ENCODE results near the gene FAM83D. TPM values are rescaled to one million over a fixed set of nuclear protein-coding genes. Genes with fewer than 3 reads are reported as not detected.

FAM83D gene
- polyA plus RNA-seq, 2 of the 4 experiments (the other 2 are of a cell fraction), result 57.1 to 58.3 TPM

- no peaks in the 10 kb centered on the region for H3K9me3 ChIP-seq
- peaks cover 10% of the 10 kb centered on the region; the same call in 2 of the 3 replicates for H3K4me1 ChIP-seq
- no peak overlapping the region for H3K4me3 ChIP-seq
- DNase-seq (ENCODE audit: low read depth in 1 of 2, low spot score in 1 of 2), result no peak
- CTCF ChIA-PET, result interaction anchor here (0.9 to 1.4 kb wide), 3 partner anchors 9 to 235 kb away, joined by 3 read pairs; no protein-coding TSS in a partner anchor
- POLR2A ChIA-PET, result no interaction called here
- no peak overlapping the region for H3K4me2 ChIP-seq
- ATAC-seq, result no peak
- FAIRE-seq, result no peak
- no peak overlapping the region for H3K27ac ChIP-seq
- WGBS (ENCODE audit: missing lambda C conversion rate), result 81% methylated on average over 2 of the region's 2 CpGs
- TF ChIP-seq ELK1 (IDR thresholded peaks at IDR 0.05; ENCODE audit: low read depth, low read length), result no peak
- TF ChIP-seq ZFP36 (IDR thresholded peaks at IDR 0.05; ENCODE audit: borderline replicate concordance, partially characterized antibody), result no peak
- no peak for TF ChIP-seq KDM1A (IDR thresholded peaks at IDR 0.05; ENCODE audit: low read depth)
- no peak for TF ChIP-seq NPAS2 (CRISPR knock-in tag; IDR thresholded peaks at IDR 0.05; ENCODE audit: borderline replicate concordance)
- TF ChIP-seq, protein P1, sequence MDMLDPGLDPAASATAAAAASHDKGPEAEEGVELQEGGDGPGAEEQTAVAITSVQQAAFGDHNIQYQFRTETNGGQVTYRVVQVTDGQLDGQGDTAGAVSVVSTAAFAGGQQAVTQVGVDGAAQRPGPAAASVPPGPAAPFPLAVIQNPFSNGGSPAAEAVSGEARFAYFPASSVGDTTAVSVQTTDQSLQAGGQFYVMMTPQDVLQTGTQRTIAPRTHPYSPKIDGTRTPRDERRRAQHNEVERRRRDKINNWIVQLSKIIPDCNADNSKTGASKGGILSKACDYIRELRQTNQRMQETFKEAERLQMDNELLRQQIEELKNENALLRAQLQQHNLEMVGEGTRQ (IDR thresholded peaks at IDR 0.05), result no peak
- TF ChIP-seq TP53 (CRISPR knock-in tag; IDR thresholded peaks at IDR 0.05), result no peak
- TF ChIP-seq, protein P2, sequence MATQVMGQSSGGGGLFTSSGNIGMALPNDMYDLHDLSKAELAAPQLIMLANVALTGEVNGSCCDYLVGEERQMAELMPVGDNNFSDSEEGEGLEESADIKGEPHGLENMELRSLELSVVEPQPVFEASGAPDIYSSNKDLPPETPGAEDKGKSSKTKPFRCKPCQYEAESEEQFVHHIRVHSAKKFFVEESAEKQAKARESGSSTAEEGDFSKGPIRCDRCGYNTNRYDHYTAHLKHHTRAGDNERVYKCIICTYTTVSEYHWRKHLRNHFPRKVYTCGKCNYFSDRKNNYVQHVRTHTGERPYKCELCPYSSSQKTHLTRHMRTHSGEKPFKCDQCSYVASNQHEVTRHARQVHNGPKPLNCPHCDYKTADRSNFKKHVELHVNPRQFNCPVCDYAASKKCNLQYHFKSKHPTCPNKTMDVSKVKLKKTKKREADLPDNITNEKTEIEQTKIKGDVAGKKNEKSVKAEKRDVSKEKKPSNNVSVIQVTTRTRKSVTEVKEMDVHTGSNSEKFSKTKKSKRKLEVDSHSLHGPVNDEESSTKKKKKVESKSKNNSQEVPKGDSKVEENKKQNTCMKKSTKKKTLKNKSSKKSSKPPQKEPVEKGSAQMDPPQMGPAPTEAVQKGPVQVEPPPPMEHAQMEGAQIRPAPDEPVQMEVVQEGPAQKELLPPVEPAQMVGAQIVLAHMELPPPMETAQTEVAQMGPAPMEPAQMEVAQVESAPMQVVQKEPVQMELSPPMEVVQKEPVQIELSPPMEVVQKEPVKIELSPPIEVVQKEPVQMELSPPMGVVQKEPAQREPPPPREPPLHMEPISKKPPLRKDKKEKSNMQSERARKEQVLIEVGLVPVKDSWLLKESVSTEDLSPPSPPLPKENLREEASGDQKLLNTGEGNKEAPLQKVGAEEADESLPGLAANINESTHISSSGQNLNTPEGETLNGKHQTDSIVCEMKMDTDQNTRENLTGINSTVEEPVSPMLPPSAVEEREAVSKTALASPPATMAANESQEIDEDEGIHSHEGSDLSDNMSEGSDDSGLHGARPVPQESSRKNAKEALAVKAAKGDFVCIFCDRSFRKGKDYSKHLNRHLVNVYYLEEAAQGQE (IDR thresholded peaks at IDR 0.05), result no peak
These were observed 60.4 kb downstream of the FAM83D start for GRCh38 chr20:38986663-38987062.

DNA sequence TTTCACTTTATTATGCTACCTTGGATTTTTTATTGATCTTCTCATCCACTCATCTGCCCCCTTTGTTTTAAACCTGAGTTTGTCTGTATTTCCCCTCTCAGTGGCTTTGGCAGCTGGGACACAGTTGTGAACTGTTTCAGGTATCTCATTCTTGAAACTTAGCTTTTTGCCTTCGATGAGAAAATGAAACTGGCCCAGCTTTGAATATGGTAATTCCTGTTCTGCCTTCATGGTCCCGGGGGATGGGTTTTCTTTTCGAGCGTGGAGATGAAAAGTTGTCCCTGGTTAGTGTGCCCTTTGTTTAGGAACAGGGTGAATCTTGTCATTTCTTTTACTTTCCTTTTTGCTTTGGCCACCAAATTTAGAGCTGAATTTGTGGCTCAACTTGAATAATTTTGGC is 61.6 kb downstream of the FAM83D start:
- ATAC-seq, result no peak
- no peak for FAIRE-seq
- H3K27ac ChIP-seq, result no peak overlapping the region
- ChIA-PET POLR2A (no interaction called here), CTCF (interaction anchor here (0.6 to 1.8 kb wide), 2 partner anchors 9 to 1985 kb away, joined by 4 to 6 read pairs; no protein-coding TSS in a partner anchor)
- no peak overlapping the region for H3K4me2 ChIP-seq
- H3K9me3 ChIP-seq, result no peaks in the 10 kb centered on the region
- TF ChIP-seq RARB (CRISPR knock-in tag; IDR thresholded peaks at IDR 0.05) (no peak), TP53 (CRISPR knock-in tag; IDR thresholded peaks at IDR 0.05) (no peak), ZC3H11A (IDR thresholded peaks at IDR 0.05) (no peak), PBX3 (IDR thresholded peaks at IDR 0.05) (no peak), CHD4 (IDR thresholded peaks at IDR 0.05; ENCODE audit: borderline replicate concordance) (no peak), MAZ (IDR thresholded peaks at IDR 0.05; ENCODE audit: borderline replicate concordance, low read depth, low read length) (no peak), NFE2L2 (conservative IDR thresholded peaks at IDR 0.05; ENCODE audit: low read length) (no peak), HOXA7 (CRISPR knock-in tag; IDR thresholded peaks at IDR 0.05) (no peak), MAFK (IDR thresholded peaks at IDR 0.05; ENCODE audit: partially characterized antibody) (no peak), NPAS2 (CRISPR knock-in tag; IDR thresholded peaks at IDR 0.05; ENCODE audit: borderline replicate concordance) (no peak), RNF2 (IDR thresholded peaks at IDR 0.05; ENCODE audit: borderline replicate concordance, low read depth) (no peak)
- 96% methylated on average over 4 of the region's 4 CpGs for WGBS (ENCODE audit: missing lambda C conversion rate)
- H3K4me3 ChIP-seq, result no peak overlapping the region
- DNase-seq (ENCODE audit: low read depth in 1 of 2, low spot score in 1 of 2), result no peak
- H3K4me1 ChIP-seq, result peaks cover 10% of the 10 kb centered on the region; the same call in 2 of the 3 replicates
